Activated CD8-positive, alpha-beta memory T cell treated with anti-CD3 and anti-CD28 coated beads for 24 hours (primary cell): ENCODE data around the gene HRAS.
A peak's percentile ranks its signal among the peaks of the same experiment; 100 is the strongest.

Experiments used
- DNase-seq: peaks from one replicate; pipeline ENCODE4 v3.0.0-alpha.2; 2020

The HRAS gene

DNA sequence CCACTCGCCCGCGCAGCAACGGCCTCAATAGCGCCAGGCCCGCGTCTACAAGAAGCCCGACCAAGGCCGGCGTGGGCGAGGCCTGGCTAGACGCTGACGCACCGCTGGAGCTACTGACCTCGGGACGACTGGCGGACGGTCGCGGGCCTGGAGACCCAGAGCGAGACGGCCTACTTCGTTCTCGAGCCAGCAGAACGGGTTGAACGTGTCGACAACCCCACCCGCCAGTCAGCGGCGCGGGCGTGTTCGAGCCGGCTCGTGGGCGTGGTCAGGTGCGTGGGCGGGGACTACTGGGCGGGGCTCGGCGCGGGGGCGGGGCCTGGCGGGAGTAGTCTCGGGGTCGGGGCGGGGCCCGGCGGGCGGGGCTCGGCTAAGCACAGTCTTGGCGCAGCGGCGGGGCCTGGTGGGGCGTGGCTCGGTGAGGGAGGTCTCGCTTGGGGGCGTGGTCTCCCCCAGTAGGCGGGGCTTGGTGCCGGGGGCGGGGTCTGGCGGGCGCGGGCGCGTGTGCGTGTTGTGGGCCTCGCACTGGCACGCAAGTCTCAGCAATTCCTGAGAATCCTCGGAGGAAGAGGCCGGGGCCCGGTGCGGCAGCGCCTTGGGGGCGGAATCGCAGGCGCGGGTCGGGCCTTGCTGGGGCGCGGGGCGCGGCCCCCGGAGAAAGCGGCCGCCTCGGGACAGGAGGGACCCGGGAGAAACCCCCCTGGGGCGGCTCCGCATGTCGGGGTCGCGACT is 28.2 kb downstream of the HRAS start, which contains the start of gene RNH1:
Gene RNH1, minus strand, starts transcription at position 248 of the 732 bp plus-strand sequence. CDS start 5,080 bp downstream, outside the sequence.
- DNase-seq = peak; percentile 100

DNA sequence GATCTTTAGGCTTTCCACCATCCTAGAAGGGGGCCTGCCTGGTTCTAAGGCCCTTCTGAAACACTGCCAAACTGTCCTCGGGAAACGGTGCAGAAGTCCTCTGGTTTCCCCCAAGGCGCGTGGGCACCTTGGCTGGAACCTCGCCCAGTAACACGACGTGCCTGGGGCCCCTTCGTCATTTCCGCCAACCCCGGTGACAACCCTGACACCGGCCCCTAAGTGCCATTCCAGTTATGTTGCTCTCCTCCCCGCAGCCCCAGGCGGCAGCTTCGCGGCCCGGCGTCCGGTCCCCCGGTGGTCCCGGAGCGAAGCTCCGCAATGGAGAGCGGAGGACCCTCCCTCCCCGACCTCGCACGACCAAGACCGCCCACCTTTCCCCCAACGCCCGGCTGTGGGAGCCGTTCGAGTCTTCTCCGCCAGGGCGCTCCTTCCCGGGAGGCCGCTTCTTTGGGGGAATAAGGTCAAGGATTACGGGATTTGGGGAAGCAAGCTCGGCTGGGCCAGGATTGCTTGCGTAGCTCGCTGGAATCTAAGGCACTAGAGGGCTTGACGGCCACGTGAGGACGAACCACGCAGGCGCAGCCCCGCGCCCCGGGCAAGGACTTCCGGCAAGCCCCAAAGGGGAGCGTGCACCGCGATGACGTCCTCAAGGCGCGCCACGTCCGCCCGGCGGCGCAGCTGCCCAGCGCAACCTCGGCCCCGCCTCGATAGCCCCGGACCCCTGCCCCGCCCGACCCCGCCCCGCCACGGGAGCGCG is 29.0 kb downstream of the HRAS start:
- DNase-seq = peak; percentile 98

DNA sequence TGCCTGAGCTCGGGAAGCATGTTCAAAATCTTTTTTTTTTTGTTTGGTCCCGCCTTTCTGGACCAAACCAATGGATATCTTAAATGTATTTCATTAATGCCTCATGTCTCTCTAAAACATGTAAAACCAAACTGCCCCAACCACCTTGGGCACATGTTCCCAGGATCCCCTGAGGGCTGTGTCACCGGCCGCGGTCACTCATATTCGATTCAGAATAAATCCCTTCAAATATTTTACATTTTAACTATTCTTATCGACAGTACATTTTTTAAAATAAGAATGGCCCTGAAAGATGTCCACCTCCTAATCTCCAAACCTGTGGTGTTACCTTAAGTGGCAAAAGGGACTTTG is 30.4 kb downstream of the HRAS start:
- no peak for DNase-seq

DNA sequence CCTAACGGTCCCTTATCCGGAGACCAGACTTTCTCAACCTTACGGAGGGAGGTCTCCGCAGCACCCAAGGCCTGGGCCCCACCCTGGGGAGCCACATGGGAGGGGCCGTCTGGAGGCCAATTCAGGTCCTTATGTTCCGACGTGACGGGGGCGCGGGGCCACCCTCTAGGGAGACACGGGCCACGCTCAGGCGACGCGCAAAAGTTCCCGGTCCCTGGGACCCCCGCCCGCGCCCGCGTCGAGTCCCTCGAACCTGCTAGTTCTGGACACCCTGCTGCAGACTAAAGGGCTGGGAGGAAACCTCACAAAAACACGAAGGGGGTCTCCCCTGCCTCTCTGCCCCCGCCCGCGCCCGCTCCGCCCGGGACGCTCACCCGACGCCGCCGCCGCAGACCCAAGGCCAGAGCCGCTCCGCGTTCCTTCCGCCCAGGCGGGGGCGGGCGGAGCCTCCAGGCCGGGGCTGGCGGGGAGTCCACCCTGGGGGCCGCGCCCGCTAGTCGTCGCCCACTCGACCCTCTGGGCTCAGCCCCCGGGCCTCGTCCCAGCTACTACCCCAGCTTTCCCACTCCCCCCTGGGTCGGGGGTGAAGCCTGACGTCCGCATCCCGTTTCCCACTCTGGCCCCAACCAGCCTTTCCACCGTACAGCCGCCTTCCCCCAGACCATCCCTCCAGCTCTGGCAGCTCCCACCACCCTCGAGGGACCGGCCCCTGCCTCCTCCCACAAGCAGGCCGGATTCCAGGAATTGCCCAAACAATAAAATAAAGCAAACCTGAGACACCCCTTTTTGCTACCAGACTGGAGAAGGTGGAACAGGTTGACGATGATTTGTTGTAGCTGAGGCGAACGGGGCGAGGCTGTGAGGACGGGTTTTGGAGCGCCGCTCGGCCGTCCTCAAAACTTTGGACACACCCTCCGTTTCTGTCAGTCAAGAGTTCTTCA is 31.1 kb downstream of the HRAS start:
- DNase-seq = no peak

DNA sequence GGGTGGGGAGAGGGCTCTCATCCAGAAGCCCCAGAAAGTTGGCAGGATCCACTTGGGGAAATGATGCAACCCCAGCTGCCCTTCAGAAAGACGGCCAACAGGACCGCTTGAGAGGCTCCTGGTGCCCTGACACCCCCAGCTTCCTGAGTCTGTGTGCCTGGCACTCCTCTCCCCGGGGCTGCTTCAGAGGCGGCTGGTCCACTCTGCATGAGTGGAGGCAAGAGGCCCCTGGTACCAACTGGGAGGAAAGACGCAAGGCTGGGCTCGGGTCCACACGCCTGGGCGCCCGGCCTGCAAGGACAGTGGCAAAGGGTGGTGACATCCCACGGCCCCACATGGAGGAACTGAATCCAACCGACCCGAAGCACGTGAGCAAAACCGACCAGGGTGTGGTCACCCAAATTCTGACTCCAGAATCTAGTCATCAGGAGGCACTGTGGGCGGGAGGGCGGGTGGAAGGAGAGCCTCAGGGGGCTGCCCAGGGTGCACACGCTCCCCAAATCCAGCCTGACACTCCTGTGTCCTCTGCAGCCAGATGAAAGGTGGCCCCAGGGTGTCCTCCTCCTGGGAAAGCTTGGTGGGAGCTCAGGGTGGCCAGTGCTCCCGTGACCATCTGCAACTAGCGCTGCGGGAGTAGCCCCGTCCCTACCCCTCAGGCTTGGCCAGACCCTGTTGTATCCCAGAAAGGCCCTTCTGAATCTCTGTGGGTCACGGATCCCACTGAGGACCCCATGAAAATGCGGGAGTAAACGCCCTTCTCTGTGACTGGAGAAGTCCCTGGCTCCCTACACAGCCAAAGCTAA is 32.0 kb downstream of the HRAS start:
- DNase-seq = no peak

DNA sequence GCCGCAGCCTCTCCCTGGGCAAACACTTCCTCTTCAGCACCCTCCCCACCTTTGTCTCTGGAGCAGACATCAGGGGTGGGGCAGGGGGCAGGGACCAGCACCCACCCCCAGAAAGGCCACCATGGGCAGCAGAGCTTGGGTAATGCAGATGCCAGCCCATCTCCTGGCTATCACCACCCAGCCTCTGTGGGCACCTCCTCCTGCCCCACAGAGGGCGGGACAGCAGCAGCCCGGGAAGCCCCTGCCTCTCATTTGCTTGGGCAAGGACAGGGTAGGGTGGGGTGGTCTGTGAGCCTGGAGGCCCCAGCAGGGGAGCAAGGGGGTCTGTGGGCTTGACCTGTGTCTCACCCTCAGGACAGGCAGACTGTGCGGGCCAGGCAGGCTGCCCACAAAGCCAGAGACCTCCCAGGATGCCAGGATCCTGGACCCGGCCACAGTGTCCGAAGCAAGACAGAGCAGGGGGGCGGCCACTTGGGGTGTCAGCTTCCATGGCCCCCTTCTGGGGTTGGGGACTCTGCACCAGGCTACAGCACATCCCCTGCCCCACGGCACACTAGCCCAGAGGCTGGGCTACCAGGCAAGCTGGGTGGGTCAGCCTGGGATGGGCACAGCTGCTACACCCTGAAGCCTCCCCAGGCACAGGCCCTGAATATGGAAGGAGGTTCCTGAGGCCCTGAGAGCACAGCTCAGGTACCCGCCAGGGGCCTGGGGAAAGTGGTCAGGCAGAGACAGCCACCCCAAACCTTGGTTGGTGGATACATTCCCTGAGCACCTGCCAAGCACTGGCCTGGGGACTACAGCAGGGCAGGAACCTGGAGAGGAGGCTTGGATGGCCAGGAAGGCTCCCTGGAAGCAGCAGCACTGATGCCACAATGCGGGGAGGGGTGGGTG is 32.8 kb downstream of the HRAS start:
- no peak for DNase-seq

DNA sequence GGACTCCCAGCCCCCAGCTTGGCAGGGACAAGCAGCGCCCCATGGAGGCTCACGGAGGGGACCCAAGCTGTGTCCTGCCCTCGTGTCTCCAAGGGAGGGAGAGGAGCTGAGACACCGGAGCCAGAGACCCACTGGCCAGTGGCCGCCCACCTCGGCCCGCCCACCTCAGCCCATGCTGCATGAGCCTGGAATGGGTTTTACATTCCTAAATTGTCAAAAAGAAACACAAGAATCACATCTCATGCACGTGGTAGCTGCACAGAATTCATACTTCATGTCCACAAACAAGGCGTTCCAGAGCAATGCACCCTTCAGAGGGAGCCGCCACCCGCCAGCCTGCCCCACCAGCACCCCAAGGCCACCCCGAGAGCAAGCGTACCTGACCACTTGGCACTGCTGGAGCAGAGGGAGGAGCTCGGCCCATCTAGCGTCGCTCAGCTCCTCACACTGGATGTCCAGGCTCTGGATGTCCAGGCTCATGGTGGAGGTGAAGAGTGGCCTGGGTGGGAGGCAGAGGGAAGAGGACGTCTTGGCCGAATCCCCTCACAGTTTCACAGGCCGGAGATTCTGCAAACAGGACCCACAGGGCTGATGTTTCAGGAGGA is 33.6 kb downstream of the HRAS start:
- DNase-seq = no peak

DNA sequence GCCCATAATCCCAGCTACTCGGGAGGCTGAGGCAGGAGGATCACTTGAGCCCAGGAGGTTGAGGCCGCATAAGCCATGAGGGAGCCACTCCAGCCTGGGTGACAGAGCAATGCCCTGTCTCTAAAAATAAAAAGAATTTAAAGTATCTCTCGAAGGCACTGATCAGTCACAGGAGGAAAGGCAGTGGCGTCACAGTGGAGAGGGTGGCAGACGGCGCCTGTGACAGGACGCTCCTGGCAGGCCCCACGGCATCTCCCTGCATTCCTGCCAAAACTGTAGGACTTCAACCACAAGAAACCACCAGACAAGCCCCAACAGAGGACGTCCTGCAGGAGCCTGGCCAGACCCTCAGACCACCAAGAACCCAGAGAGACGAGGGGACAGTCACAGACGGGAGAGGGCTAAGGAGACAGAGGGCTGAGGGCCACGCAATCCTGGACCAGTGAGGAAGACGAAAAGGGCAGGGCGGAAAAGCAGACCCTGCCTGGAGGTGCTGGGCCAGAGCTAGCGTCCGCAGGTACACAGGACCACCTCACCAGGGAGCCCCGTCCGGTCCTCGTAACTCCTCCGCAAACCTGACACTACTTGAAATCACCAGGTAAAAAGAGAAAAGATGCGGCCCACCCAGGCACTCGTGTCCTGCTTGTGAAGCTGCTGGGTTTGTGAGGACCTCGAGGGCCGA is 34.2 kb downstream of the HRAS start:
- no peak for DNase-seq

DNA sequence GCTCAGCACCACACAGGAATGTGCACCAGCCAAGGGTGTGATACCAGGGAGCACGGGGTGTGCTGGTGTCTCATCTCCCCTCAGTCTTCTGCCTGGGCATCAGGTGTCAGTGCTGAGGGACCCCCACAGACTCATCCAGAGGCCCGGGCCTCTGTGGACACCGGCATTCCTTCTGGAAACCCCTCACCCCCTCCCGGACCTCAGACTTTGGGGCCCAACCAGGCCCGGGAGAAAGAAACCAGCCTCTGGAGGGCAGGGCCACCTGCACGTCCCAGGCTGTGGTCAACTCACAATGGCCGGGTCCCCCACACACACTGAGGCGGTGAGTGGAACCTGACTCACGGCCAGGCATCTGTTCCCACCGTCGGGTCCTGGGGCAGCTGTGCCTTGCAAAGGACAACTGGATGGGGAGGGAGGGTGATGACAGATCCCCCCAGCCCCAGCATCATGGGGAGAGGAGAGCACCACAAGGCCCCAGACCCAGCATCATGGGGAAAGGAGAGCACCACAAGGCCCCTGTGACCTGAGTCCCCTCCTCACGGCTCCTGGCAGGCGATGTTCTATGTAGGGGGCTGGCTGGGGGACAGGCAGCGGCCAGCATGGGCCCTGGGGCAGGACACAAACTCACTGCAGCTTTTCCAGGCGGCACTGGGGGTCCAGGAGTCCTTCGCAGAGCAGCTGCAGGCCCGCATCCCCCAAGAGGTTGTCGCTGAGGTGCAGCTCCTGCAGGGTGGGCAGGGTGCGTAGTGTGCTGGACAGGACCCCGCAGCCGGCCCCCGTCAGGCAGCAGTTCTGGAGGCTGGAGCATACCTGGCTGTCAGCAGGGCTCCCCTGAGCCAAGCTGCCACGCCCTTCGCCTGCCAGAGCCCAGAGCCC is 35.9 kb downstream of the HRAS start:
- no peak for DNase-seq

DNA sequence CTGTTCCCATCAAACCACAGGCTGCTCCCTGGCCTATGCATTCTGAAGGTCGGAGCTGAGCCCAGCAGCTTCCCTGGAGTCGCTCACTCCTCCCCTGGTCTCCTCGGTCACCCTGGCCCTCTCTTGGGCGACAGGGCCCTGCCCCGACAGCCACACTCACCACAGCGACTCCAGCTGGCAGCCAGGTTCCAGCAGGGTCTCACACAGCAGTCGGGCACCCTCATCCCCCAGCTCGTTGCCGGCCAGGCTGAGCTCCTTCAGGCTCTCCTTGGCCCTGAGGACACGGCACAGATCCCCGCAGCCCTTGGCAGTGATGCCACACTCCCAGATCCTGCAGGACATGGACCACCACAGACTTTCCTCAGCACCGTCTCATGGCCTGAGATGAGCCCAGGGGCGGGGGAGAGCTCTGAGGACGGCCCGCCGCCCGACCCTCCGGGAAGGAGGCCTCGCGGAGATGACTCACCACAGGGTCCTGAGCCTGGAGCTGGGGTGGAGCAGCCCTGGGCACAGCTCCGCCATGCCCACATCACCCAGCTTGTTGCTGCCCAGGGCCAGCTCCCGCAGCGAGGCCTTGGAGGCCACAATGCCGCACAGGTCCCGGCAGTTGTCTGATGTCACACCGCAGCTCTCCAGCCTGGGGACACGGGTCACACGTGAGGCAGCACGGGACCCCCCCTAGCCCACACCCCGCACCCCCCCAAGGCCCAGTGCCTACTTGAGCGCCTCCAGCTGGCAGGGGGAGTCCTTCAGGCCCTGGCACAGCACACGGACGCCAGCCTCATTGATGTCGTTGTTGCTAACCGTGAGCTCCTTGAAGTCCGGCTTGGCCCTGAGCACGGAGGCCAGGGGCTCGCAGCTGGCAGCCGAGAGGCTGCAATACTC is 36.8 kb downstream of the HRAS start:
- DNase-seq = no peak

DNA sequence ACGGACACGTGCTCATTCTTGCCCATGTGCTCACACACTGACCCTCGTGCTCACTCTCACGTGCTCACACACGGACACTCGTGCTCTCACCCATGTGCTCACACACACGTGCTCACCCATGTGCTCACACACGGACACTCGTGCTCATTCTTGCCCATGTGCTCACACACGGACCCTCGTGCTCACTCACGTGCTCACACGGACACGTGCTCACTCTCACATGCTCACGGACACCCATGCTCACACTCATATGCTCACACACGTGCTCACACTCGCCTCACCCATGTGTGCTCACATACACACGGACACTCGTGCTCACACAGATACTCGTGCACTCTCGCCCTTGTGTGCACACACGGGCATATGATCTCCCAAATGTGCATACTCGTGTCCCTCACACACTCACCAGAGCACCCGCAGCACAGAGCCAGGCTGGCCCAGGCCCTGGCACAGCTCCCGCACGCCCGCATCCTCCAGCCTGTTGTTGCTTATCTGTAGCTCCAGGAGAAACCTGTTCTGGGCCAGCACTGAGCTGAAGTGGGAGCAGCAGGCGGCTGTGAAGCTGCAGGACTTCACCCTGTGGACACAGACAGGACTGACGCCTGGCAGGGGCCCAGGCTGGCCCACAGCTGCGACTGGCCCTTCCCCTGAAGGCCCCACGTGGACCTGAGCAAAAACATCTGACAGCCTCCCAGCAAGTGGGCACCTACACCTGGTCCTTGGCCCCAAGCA is 37.6 kb downstream of the HRAS start:
- no peak for DNase-seq

DNA sequence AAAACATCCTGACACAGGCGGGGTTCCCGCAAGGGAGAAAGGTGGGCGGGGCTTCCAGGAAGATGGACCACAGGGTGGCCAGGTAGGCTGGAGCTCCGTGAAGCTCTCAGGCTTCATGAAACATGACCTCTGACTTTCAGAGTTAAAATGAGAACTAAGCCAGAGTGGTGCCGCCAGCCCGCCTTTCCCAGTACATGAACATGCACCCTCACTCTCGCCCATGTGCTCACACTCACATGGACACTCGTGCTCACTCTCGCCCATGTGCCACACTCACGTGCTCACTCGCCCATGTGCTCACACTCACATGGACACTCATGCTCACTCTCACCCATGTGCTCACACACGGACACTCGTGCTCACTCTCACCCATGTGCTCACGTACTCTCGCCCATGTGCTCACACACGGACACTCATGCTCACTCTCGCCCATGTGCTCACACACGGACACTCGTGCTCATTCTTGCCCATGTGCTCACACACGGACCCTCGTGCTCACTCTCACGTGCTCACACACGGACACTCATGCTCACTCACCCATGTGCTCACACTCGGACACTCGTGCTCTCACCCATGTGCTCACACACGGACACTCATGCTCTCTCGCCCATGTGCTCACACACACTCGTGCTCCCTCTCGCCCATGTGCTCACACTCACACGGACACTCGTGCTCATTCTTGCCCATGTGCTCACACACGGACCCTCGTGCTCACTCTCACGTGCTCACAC is 38.4 kb downstream of the HRAS start:
- DNase-seq = no peak

DNA sequence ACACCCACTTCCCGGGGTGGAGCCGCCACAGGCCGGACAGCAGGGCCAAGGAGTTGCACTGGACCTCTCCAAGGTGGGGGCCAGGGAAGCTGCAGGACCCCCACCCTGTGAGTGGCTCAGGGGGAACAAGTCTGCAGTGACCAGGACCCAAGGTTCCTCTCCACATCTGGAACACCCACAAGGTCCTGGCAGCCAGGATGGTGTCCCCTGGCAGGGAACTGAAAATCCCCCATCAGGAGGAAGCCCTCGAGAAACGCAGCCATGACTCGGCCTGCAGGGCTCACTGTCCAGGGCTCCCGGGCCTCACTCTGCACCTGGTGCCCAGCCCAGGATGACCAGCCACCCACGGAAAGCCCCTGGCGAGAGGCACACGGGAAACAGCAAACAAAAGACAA is 39.8 kb downstream of the HRAS start:
- DNase-seq = no peak

DNA sequence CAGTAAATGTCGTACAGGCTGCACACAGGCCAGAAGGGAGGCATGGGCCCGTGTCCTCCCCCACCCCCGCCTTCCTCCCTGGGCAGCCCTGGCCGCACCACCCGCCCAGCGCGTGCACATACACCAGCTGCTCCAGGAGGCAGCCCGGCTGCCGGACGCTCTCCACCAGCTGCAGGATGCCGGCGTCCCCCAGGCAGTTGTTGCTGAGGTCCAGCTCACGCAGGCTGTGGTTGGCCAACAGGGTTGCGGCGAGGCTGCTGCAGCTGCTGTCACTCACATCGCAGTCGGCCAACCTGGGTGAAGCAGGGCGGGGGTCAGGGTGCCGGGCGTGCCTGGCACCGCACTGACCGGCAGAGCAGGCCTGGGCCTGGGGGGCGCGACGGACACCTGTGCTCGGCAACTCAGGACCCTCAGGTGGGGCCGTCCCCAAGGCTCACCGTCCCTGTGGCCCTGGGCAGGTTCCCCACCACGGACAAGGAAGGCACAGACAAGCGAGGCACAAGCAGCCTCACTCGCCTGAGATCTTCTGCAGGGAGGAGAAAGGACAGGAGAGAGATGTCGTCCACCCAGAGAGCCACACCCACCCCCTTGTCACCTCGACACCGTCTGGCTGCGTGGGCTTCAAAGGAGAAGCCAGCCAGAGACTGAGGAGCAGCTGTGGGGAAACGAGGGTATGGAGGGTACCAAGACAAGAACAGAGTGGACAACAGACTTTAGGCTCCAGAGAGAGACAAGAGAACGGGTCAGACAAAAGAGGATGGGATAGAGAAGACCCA is 40.4 kb downstream of the HRAS start:
- DNase-seq = no peak

DNA sequence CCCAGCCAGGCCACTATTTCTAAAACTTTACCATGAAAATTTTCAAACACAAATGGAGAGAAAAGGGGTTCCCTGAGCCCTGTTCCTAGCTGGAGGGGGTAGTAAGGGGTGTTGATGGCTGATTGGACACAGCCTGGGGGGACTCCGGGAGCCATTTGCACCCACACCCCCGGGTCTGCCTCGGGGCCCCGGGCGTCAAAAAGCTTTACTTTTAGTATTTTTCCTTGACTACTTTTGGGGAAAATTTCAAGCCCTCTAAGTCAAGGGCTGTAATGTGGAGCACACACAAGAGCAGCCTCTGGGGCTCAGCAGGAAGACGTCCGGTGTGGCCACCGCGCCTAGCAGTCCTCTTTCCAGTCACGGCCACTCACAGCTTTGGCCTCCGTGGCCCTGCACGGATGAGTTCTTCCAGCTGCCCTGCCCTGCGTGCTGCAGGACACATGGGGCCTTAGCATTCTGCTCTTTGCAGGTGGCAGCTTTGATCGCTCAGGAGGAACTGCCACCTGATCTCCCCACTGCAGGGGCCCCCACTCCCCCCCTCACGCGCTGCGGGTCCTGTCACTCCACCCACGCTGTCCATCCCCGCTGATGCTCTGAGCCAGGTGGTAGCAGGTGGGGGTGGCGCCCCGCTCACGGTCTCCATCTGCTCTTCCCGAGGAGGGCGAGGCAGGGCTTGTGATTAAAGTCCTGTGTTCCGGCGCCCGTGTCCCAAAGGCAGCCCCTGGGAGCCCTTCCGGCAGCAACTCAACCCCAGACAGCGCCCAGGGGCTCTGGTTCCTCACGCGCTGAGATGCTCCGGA is 42.7 kb downstream of the HRAS start:
- no peak for DNase-seq
